GM19438 (cell line): ENCODE measurements around the gene EIF5A.

Source experiments
- ATAC-seq: cut with Tn5 transposase; IDR thresholded peaks from one replicate; pipeline ENCODE4 v1.9.1; 2021; ENCODE audit warnings: low read depth; ENCODE audit not compliant: unreplicated experiment

Gene EIF5A

GRCh38 chr17:7312432-7313087 lies 5.1 kb downstream of the EIF5A start:
- ATAC-seq = no peak

GRCh38 chr17:7313088-7313889 lies 5.9 kb downstream of the EIF5A start:
- ATAC-seq = no peak

- ATAC-seq = no peak
These were observed 6.7 kb downstream of the EIF5A start for GRCh38 chr17:7313890-7314718.

GRCh38 chr17:7314719-7315569 lies 7.5 kb downstream of the EIF5A start, which contains the start of gene GPS2:
TSS of gene GPS2 (minus strand) at chr17:7315360. CDS start at chr17:7315052, 308 bp downstream.
- peak; percentile 70 for ATAC-seq

DNA sequence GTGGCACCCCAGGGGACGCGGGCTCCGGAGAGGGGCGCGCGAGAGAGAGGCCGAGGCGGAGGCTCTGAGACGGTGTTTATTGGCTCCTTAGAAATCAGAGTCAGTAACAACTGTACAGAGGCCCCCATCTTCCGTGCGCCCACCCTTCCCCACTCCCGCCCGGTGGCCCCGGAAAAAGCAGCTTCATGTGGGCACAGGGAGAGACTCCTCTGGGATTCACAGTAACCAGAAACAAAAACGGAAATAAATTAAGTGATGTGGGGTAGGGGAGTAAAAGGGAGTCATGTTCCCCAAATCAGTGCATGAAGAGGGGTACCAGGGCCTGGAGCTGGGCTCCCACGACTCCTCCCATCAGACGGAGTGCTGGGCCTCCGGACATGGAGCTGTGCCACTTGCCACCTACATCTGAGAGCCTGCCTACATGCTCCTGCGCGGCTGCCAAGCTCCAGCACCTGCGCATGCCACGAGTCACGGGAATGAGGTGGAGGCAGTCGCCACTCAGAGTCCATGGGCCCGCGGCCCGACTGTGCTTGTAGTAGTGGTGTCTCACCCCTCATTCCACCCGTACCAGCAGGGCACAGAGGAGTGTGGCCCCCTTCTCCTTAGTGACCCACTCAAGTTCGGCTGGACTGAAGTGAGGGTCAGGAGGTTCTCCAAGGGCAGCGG lies 8.3 kb downstream of the EIF5A start:
- no peak for ATAC-seq

- no peak for ATAC-seq
These were observed 9.9 kb downstream of the EIF5A start for GRCh38 chr17:7317161-7317803.

DNA sequence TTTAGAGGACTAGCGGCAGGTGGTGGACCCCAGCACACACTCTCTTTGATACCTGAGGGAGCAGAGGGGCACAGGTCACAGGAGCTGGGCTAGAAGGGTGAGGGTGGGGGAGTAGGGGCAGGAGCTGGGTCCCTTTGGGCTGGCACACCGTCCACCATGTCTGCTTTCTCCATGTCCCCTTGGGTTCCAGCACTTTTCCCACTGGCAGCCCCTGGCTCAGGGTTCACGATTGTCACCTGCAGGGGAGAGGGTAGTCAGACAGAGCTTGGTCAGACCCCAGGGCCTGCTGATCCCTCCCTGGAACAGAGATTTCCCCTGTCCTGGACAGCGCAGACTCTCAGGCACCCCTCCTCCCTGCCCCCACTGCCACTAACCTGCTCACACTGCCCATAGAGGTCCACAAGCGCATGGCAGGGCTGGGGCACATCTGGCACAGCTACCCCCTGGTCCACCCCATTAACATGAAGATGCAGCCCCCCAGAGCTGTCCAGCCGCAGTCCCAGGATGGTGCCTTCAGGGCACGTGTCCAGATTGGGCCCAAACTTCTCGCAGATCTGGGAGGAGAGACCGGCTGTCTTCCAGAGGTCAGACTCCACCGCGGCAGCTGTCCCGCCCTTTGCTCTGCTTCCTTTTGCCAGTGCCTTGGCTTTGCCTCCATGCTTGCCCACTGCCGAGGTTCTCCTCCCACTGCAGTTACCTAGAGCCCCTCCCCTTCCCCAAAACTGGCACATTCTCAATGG lies 10.9 kb downstream of the EIF5A start:
- ATAC-seq = no peak

- no peak for ATAC-seq
These were observed 14.0 kb downstream of the EIF5A start for GRCh38 chr17:7321466-7321865.

DNA sequence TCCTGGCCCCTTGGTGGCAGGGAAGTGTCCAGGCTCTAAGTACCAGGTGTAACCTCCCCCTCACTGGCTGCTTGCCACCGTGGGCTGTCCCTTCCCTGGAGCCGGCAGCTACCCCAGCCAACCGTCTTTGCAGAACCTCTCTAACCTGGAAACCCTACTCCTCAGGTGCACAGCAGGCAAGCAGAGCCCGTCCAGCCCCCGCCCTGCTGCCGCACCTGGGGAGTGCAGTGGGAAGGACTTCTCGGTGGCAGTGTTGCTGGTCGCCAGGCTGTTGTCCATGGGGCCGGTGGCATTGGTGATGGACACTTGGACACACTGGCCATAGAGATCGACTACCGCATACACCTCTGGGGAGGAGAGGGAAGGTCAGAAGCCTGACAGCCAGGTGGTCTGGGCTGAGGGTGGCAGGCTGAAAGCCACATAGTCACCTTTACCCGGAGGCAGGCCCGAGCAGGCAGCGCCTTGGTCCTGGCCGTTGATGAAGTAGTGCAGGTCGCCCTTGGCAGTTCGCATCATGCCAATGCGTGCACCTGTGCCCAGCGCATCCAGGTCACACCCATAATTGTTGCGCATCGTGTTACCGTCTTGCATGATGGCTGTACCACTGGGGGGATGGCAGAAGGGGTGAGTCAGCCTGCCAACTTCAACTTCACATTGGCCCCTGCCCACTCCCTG lies 15.2 kb downstream of the EIF5A start:
- no peak for ATAC-seq

DNA sequence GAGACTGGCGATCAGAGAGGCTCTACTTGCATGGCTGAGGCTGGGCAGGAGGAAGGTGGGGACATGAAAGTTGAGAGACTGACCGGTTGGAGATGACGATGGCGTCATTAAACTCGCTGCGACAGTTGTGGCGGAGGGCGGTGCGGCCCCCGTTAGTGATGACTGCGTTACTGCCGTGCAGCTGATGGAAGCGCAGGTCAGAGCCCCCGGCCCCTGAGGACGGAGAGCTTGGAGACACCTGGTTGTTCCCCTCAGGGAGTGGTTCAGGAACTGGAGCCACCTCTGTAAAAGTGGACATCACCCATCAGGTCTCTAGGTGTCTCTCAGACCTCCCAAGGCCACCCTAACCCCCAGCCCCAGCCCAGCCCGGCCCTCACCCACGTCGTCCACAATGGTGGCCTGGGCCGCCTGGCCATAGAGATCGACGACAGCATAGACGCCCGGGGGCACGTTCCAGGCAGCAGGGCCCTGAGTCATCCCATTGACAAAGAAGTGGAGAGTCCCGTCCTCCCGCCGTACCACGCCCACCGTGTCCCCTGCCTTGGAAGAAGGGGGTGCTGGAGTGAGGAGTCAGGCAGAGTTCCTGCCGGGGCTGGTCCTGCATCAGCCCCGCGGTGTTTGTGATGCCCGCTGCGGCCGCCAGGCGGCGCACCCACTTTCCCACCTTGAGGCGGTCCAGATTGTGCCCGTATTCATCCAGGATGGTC lies 16.5 kb downstream of the EIF5A start:
- no peak for ATAC-seq

DNA sequence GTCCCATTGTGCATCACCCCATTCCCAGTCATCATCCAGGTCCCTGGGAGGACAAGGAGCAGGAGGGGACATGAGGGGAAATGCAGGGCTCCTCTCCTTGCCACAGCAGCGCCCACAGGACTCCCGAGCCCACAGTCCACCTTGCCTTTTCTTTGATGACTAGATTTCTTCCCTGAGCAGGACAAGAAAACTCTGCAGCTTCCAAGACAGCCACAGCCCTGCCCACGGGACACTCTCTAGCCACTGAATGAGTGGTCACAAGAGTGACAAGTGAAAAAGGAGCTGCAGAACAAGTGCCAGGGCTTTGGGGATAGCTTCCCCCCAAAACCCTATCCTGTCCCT lies 17.0 kb downstream of the EIF5A start:
- ATAC-seq = no peak

DNA sequence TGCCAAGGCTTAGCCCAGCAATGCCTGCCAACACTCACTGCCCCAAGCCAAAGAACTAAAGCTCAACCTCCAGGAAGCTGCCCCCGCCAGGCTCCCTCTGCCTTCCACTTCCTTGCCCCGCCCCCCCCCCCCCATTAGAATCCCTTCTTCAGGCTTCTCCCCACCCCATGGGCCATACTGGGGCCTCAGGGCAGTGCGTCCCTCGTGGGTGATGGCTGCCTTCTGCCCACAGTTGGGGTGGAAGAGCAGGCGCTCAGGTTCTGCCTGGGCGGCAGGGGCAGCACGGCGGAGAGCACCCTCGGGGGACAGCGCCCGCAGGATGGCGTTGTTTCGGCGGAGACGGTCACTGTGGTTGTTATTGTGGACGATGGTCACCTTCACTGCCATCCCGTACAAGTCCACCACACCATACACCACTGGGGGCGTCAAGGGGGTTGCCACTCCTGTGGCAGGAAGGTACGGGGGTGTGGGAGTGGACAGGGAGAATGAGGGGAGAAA lies 17.7 kb downstream of the EIF5A start:
- ATAC-seq = no peak

DNA sequence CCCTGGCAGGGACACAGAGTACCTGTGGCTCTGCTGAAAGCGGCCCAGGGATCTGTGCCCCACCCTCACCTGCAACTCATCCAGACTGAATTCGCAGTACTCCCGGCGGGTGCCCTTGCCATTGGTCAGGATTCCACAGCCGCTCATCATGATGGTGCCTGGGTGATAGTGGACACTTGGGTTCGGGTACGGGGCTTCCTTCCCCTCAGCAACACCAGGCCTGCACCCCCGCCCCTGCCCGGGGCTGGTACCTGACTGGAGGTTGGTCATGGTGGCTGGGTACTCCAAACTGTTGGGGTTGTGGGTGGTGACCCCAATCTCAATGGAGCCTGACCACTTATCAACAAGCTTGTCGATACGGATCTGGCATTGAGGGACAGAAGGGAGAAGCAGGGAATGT lies 18.8 kb downstream of the EIF5A start:
- ATAC-seq = no peak

DNA sequence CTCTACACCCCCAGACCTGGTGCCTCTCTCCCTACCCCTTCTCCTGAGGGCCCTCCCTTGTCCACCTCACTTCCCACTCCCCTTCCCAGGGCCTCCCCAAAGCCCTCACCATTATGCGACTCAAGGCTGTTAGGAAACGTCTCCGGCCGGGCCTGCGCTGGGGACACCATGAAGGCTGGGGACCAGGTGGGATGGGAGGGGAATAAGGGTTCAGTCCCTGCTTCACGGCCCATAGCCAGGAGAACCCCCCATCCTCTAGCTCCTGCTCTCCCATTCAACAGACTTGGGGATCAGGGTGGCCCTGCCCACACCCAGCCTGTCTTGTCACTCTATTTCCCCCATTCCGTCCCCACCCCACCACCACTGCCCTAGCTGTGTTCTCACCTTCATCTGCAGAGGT lies 19.6 kb downstream of the EIF5A start:
- no peak for ATAC-seq

DNA sequence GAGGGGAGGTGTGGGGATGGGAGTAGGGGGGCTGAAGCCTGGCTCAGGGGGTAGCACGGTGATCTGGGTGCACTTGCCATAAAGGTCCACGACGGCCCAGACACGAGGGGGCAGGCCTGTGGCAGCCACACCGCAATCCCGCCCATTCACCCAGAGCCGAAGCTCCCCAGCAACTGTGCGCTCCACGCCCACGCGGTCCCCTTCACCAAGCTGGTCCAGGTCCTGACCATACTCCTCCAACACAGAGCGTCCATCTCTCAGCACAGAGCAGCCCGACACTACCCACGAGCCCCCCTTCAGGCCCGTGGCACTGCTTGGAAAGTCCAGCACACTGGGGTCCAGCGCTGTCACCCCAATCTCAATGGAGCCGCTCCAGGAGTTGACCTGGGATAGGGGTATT lies 20.1 kb downstream of the EIF5A start:
- ATAC-seq = no peak

DNA sequence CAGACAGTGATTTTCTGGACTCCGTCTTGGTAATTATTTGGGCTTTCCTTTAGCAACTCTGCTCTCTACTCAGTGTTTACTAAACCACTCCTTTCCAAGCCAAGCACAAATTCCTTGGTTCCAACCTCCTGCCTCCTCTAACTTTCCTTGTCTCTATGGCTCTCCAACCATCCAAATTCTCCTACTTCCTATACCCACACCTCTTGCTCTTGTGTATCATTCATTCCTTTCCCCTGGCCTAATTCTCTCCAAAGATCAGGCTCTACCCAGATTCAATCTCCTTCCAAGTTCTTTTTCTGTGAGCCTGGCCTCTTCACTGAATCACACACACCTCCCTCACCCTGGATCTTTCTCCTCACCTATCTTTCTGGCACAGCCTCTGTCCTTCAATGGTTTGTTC lies 20.6 kb downstream of the EIF5A start:
- no peak for ATAC-seq

GRCh38 chr17:7328840-7329373 lies 21.5 kb downstream of the EIF5A start, which contains the start of gene NEURL4:
TSS of gene NEURL4 (minus strand) at chr17:7329335. CDS start at chr17:7329312, 23 bp downstream.
- ATAC-seq = no peak
